Muscle layer of colon (tissue), 2 donors: Measurements from ENCODE around the gene SORBS1.

Experiments used
- H3K27ac ChIP-seq: one replicate; pipeline ENCODE4 v1.7.0; 2013; ENCODE audit warnings: low read depth, mild to moderate bottlenecking, low read length, moderate library complexity
- H3K27me3 ChIP-seq, 2 donors: one replicate each; pipeline ENCODE4 v1.7.0; 2013; ENCODE audit warnings: low read length in 2 of 2, mild to moderate bottlenecking in 2 of 2; ENCODE audit not compliant: insufficient read depth in 2 of 2, control insufficient read depth in 1 of 2
- H3K36me3 ChIP-seq: one replicate; pipeline ENCODE4 v1.7.0; 2013; ENCODE audit warnings: mild to moderate bottlenecking, low read length; ENCODE audit not compliant: insufficient read depth
- H3K4me1 ChIP-seq: one replicate; pipeline ENCODE4 v1.7.0; 2013; ENCODE audit warnings: mild to moderate bottlenecking, low read length; ENCODE audit not compliant: insufficient read depth
- H3K4me3 ChIP-seq, 2 donors: one replicate each; pipeline ENCODE4 v1.7.0; 2013; ENCODE audit warnings: low read length in 2 of 2, low read depth in 1 of 2, mild to moderate bottlenecking in 1 of 2, moderate library complexity in 1 of 2
- H3K9ac ChIP-seq: one replicate; pipeline ENCODE4 v1.7.0; 2013; ENCODE audit warnings: low read length
- H3K9me3 ChIP-seq: one replicate; pipeline ENCODE4 v1.7.0; 2013; ENCODE audit warnings: mild to moderate bottlenecking, low read length
- donor health status: abdominal sarcoma.
- donor health status: Adenocarcinoma of cecum.

The SORBS1 gene

DNA sequence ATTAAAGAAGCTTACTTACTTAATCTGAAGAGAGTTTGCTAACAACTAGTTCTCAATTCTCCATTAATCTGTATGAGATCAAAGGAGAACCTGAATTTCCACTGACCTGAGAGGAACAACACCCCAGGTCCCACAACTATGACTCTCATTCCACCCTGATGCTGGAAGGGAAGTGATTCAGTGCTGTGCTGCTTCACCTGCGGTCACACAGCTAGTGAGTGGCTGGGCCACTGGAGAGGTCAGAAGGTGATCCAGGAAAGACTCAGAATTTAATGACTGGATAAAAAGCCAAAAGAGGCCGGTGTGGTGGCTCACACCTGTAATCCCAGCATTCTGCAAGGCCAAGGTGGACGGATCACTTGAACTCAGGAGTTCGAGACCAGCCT, 23.6 kb downstream of the SORBS1 start:
- Histone ChIP-seq H3K9me3 (no peaks in the 10 kb centered on the region), H3K4me3 (no peak overlapping the region), H3K27me3 (no peaks in the 10 kb centered on the region), H3K36me3 (peaks cover 9% of the 10 kb centered on the region), H3K9ac (peak overlapping the region; percentile 63), H3K27ac (peak overlapping the region; percentile 87), H3K4me1 (peaks cover 94% of the 10 kb centered on the region)

DNA sequence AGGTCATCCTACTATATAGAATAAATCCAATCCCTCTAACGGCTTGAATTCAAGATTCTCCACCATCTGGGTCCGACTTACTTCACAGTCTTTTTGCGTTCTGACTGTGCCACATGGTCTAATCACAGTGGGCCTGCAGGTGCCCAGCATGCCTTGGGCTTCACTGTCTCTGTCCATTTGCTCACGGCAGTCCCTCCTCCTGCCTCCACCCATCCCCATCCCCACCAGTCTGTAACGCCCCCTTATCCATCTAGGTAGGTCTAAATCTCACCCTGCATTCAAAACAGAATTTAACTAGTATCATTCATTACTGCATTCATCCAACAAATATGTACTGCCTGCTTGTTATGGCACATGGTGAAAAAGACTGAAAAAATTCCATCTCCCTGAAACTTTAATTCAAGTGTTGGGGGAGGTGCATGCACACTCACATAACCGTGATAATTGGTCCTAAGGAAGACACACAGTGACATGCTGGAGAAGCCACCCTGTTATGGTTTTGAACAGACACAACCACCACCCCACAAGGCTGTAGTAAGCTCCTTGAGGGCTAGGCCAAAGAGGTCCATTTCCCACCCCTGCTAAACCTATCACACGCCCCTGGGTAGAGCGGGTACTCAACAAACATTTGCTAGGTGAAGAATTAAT, 24.2 kb downstream of the SORBS1 start:
- Histone ChIP-seq H3K36me3 (peaks cover 9% of the 10 kb centered on the region), H3K27me3 (no peaks in the 10 kb centered on the region), H3K4me1 (peaks cover 94% of the 10 kb centered on the region), H3K9me3 (no peaks in the 10 kb centered on the region), H3K27ac (peak overlapping the region; percentile 87), H3K4me3 (peak overlapping the region in 1 of 2 donors; percentile 7), H3K9ac (peak overlapping the region; percentile 63)

DNA sequence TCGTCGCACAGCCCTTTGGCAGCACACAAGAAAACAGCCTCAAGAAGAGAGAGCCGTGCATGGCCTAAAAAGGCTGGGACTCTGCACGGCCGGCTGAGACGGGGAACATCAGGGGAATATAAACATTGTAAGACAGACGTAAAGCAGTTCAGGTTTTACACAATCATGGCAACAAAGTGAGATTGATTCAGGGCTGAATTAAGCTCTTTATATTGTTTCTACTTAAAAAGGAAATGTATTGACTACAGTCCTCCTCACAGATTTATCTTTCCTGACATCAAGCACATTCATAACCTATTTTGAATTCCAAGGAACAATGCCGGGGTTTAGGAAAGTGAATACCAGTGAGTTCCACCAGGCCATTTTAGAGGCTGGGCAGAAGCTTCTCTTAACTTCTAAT, 25.2 kb downstream of the SORBS1 start:
- no peak overlapping the region for H3K4me3 ChIP-seq
- peaks cover 11% of the 10 kb centered on the region for H3K36me3 ChIP-seq
- H3K9me3 ChIP-seq = no peaks in the 10 kb centered on the region
- peak overlapping the region; percentile 95 for H3K27ac ChIP-seq
- no peaks in the 10 kb centered on the region for H3K27me3 ChIP-seq
- H3K4me1 ChIP-seq = peaks cover 94% of the 10 kb centered on the region
- no peak overlapping the region for H3K9ac ChIP-seq

DNA sequence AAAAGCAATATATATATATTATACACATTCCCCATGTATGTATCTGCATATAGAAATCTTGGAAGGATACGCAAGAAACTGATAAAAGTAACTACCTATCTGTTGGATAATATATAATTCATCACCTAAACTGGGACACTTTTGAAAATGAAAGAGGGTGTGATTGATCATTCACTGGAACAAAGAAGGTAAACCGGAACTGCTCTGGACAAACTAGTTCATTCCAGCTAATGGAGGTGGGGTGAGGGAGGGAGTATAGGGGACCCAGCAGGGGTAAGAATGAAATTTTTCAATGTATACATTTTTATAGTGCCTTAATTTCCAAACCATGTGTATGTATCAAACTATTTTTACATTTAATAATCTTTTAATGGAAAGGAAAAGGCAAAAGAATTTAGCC, 25.6 kb downstream of the SORBS1 start:
- Histone ChIP-seq H3K4me1 (peaks cover 94% of the 10 kb centered on the region), H3K9me3 (no peaks in the 10 kb centered on the region), H3K9ac (peak overlapping the region; percentile 15), H3K36me3 (peaks cover 14% of the 10 kb centered on the region), H3K27me3 (no peaks in the 10 kb centered on the region), H3K27ac (peak overlapping the region; percentile 95), H3K4me3 (no peak overlapping the region)

DNA sequence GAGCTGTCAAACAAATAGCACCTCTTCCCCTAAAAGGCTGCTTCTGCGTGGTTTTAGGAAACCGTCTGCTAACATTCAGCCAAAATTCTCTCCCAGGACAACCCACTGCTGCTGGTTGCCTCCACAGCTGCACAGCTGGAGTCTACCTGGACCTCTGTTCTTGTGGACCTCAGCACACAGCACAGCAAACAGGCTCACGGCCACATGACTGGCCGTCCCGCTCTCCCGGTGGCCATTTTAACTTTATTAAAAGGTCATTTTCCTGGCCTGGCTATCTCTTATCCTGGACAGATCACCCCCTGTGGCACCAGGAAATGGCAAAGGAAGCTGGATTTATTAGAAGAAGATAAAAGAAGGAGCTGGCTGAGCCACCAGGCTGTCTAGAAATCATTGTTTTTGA, 27.6 kb downstream of the SORBS1 start:
- Histone ChIP-seq H3K9me3 (no peaks in the 10 kb centered on the region), H3K9ac (no peak overlapping the region), H3K36me3 (peaks cover 14% of the 10 kb centered on the region), H3K27me3 (no peaks in the 10 kb centered on the region), H3K4me1 (peaks cover 92% of the 10 kb centered on the region), H3K4me3 (no peak overlapping the region), H3K27ac (peak overlapping the region; percentile 95)

DNA sequence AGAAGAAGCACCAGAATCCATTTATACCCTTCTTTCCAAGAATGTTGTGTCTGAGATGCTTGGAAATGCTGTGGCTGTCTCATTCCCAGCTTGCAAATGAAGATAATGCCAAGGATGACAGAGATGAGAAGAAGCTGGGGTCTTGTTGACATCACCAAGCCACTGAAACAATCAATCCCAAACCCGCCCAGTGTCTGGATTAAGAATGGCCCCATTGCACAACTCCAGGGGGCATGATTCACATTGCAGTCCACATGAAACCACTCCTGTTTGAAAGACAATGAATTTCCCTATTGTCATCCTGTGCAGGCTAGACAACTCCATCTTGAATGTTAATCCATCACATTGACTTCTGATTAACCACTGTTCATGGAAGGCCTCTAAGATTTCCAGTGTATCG, 28.6 kb downstream of the SORBS1 start:
- H3K9me3 ChIP-seq = no peaks in the 10 kb centered on the region
- no peak overlapping the region for H3K4me3 ChIP-seq
- peak overlapping the region; percentile 95 for H3K27ac ChIP-seq
- H3K9ac ChIP-seq = no peak overlapping the region
- H3K4me1 ChIP-seq = peaks cover 91% of the 10 kb centered on the region
- peaks cover 10% of the 10 kb centered on the region for H3K36me3 ChIP-seq
- no peaks in the 10 kb centered on the region for H3K27me3 ChIP-seq

DNA sequence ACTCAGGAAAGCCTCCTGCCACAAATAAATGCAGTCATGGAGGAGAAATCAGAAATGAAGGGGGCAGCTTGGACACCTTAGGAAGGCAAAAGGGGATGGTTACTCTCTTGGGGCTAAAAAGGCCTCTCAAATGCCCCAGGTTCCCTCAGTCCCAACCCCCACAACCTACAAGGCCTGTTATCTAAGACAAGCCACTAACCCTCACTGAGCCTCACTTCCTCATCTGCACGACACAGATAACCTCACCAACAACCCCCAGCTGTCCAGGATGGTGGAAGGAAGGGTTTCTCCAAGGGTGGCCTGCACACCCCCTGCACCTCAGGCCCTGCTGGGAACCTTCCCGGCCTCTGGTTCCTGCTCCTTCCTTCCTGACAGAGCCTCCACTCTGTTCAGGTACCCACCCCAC, 29.2 kb downstream of the SORBS1 start:
- peaks cover 88% of the 10 kb centered on the region for H3K4me1 ChIP-seq
- H3K27me3 ChIP-seq = no peaks in the 10 kb centered on the region
- peak overlapping the region; percentile 26 for H3K9ac ChIP-seq
- H3K27ac ChIP-seq = peak overlapping the region; percentile 95
- no peaks in the 10 kb centered on the region for H3K9me3 ChIP-seq
- no peak overlapping the region for H3K4me3 ChIP-seq
- H3K36me3 ChIP-seq = peaks cover 6% of the 10 kb centered on the region

DNA sequence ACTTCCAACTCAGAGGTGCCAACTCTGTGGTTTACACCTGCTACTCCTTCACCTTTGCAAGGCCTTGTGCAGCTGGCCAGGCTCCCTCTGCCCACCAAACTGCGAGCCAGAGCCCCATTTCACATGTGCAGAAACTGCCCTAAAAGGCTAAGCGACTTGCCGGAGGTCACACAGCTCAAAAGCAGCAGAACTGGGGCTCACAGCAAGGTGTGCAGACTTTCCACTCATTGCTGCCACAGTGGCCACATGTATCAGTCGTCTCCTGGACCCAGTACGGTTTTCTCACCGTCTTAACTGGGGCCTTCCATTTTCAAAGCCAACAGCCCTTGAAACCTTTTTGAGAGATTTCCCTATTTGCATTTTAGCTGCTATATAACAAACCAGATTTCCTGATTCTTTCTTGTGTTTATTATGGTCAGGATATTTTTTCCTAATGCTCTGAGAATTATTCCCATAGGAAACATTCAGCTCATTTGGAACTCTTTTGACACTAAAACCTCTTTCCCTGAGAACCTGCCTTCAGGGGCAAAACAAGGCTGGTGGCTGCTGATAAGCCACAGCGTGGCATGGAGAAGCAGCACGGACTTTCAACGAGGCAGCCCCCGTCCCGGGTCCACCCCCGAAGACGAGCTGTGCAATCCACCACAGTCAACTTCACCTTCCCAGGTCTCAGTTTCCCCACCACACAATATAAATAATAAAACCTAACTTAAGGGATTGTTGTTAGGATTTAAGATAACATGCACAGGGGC, 29.9 kb downstream of the SORBS1 start:
- H3K9ac ChIP-seq = peak overlapping the region; percentile 26
- no peaks in the 10 kb centered on the region for H3K9me3 ChIP-seq
- H3K27ac ChIP-seq = peak overlapping the region; percentile 95
- peaks cover 83% of the 10 kb centered on the region for H3K4me1 ChIP-seq
- H3K4me3 ChIP-seq = no peak overlapping the region
- no peaks in the 10 kb centered on the region for H3K27me3 ChIP-seq
- H3K36me3 ChIP-seq = peaks cover 6% of the 10 kb centered on the region

DNA sequence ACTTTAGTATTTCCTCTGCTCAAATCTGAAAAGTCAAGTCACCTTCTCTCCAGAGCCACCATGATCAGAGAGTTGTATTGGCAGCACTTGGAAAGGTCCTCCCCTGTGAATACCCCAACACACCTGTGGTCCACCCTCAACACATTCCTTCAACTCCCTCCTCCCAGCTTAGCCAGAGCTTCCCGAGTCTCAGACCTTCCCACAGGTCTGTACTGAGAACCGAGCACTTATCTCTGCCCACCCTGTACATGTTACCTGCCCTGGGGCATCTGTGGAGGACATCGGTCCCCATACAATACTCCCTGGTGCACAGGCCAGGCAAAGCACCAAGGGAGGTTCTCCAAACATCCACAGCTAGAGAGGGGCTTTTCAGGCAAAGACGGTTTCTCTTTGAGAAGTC, 30.6 kb downstream of the SORBS1 start:
- H3K9me3 ChIP-seq = no peaks in the 10 kb centered on the region
- no peaks in the 10 kb centered on the region for H3K27me3 ChIP-seq
- peak overlapping the region; percentile 26 for H3K9ac ChIP-seq
- H3K27ac ChIP-seq = peak overlapping the region; percentile 95
- peaks cover 88% of the 10 kb centered on the region for H3K4me1 ChIP-seq
- H3K4me3 ChIP-seq = no peak overlapping the region
- peaks cover 6% of the 10 kb centered on the region for H3K36me3 ChIP-seq

DNA sequence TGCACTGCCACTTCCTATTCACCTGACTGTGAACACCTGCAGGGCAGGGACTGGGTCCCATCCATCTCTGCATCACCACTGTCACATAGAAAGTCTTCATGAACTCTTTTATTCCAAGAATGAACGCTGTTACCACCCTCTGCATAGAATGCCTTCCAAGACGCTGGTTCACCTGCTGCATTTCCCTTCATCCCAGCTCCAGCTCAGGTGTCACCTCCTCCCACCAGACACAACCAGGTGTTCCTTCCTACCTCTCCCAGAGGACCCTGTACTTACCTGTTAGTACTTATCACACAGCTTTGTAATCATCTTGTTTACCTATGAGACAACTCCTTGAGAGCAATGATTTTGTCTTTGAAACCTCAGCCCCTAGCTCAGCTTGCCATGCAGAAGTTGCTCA, 31.1 kb downstream of the SORBS1 start:
- Histone ChIP-seq H3K27ac (peak overlapping the region; percentile 95), H3K4me3 (peak overlapping the region in 1 of 2 donors; percentile 2), H3K9ac (peak overlapping the region; percentile 26), H3K27me3 (no peaks in the 10 kb centered on the region), H3K9me3 (no peaks in the 10 kb centered on the region), H3K4me1 (peaks cover 88% of the 10 kb centered on the region), H3K36me3 (peaks cover 6% of the 10 kb centered on the region)

DNA sequence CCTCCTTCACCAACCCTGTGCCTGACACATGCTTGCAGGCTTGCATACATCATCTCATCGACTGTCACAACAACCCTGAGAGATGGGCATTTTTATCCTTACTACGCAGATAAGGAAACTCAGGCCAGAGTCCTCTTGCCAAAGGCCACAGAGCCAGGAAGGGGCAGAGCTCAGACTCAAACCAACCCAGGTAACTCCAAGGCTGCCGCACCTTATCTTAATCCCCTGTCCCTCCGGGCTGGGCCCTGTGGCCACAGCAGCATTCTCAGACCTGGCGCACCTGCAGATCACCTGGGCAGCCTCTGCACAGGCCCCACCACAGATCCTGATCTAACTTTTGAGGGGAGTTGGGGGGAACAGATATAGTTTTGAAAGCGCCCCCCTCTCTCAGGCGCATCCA, 35.1 kb downstream of the SORBS1 start:
- Histone ChIP-seq H3K27ac (peak overlapping the region; percentile 81), H3K4me1 (peaks cover 86% of the 10 kb centered on the region), H3K9ac (no peak overlapping the region)

DNA sequence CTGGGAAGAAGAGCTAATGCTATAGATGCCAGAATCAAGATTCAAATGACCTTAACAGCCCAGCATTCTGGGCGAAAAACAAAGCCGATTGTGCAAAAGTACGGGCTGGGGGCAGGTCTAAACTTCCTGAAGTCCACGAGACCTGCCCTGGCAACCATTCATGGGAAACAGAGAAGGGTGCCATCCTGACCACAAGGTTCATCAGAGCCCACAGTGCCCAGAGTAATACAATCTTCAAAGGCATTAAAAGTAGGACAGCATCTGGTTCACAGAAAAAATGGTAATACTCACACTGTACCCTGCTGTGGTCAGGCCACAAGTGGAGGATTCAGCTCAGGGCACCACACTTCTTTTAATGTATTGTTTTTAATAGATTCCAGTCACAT, 36.1 kb downstream of the SORBS1 start:
- Histone ChIP-seq H3K4me1 (peaks cover 82% of the 10 kb centered on the region), H3K9ac (no peak overlapping the region), H3K9me3 (no peaks in the 10 kb centered on the region), H3K36me3 (no peaks in the 10 kb centered on the region), H3K27ac (peak overlapping the region; percentile 81), H3K27me3 (no peaks in the 10 kb centered on the region), H3K4me3 (no peak overlapping the region)

More for the DNA sequence above, 35.1 kb downstream of the SORBS1 start:
- Histone ChIP-seq H3K27me3 (no peaks in the 10 kb centered on the region), H3K4me3 (peak overlapping the region in 1 of 2 donors; percentile 22), H3K36me3 (peaks cover 4% of the 10 kb centered on the region), H3K9me3 (no peaks in the 10 kb centered on the region)
